Loucy (cell line): Measurements from ENCODE around the gene GSG1L.

Experiments used
- H2AFZ ChIP-seq: fragments of 200-600 bp; sonication (generic); 2 replicates; pipeline ENCODE4 v1.6.0; 2016; ENCODE audit warnings: antibody characterized with exemption, mild to moderate bottlenecking, low read length, moderate library complexity
- H3F3A ChIP-seq: fragments of 200-600 bp; 2 replicates; pipeline ENCODE4 v1.6.0; 2016; ENCODE audit warnings: antibody characterized with exemption, low read depth, mild to moderate bottlenecking
- H3K27me3 ChIP-seq: fragments of 200-600 bp; sonication (generic); 2 replicates; pipeline ENCODE4 v1.6.1; 2014; ENCODE audit warnings: low read length, mild to moderate bottlenecking; ENCODE audit not compliant: insufficient read depth, poor library complexity, severe bottlenecking
- H3K36me3 ChIP-seq: fragments of 200-600 bp; sonication (generic); 2 replicates; pipeline ENCODE4 v1.6.1; 2016; ENCODE audit warnings: low read length; ENCODE audit not compliant: insufficient read depth
- H3K4me1 ChIP-seq: fragments of 200-600 bp; sonication (generic); 2 replicates; pipeline ENCODE4 v1.5.1; 2014; ENCODE audit warnings: low read length, mild to moderate bottlenecking; ENCODE audit not compliant: insufficient read depth, poor library complexity, severe bottlenecking
- H3K4me2 ChIP-seq: fragments of 200-600 bp; sonication (generic); 2 replicates; pipeline ENCODE4 v1.6.0; 2014; ENCODE audit warnings: antibody characterized with exemption, low read length, low read depth, mild to moderate bottlenecking; ENCODE audit not compliant: poor library complexity, severe bottlenecking
- H3K4me3 ChIP-seq: fragments of 200-600 bp; sonication (generic); 2 replicates; pipeline ENCODE4 v1.5.1; 2014; ENCODE audit warnings: low read length, mild to moderate bottlenecking, mixed read lengths; ENCODE audit not compliant: poor library complexity, severe bottlenecking
- H3K79me2 ChIP-seq: fragments of 200-600 bp; sonication (generic); 2 replicates; pipeline ENCODE4 v1.6.1; 2014; ENCODE audit warnings: low read length; ENCODE audit not compliant: insufficient read depth
- H3K9ac ChIP-seq: fragments of 200-600 bp; sonication (generic); 2 replicates; pipeline ENCODE4 v1.6.0; 2014; ENCODE audit warnings: mild to moderate bottlenecking, low read depth, low read length, moderate library complexity; ENCODE audit not compliant: poor library complexity, severe bottlenecking
- H3K9me2 ChIP-seq: fragments of 200-600 bp; sonication (generic); replicated peaks from 2 replicates; pipeline ENCODE4 v1.6.1; 2016; ENCODE audit warnings: low read depth, low read length, mixed read lengths
- H3K9me3 ChIP-seq: fragments of 200-600 bp; sonication (generic); 2 replicates; pipeline ENCODE4 v1.6.1; 2014; ENCODE audit warnings: mild to moderate bottlenecking, antibody characterized with exemption, low read length, low read depth; ENCODE audit not compliant: insufficient read depth
- H4K20me1 ChIP-seq: fragments of 200-600 bp; sonication (generic); 2 replicates; pipeline ENCODE4 v1.6.0; 2014; ENCODE audit warnings: antibody characterized with exemption, low read length, mild to moderate bottlenecking; ENCODE audit not compliant: insufficient read depth, poor library complexity, severe bottlenecking
- CTCF ChIP-seq: fragments of 200-600 bp; sonication (generic); conservative IDR thresholded peaks from 2 replicates; pipeline ENCODE4 v1.5.1; 2014; ENCODE audit warnings: mild to moderate bottlenecking, antibody characterized with exemption, low read length
- EZH2phosphoT487 ChIP-seq: fragments of 200-600 bp; IDR thresholded peaks from 2 replicates; pipeline ENCODE4 v1.6.1; 2018; ENCODE audit warnings: antibody characterized with exemption, mild to moderate bottlenecking, moderate library complexity, borderline replicate concordance

GSG1L gene

GRCh38 chr16:28001642-28002041, 61.9 kb downstream of the GSG1L start:
- H3F3A ChIP-seq, result no peaks in the 10 kb centered on the region
- no peaks in the 10 kb centered on the region for H3K79me2 ChIP-seq
- no peaks in the 10 kb centered on the region for H3K4me1 ChIP-seq
- no peaks in the 10 kb centered on the region for H4K20me1 ChIP-seq
- H3K4me3 ChIP-seq, result no peak overlapping the region
- H3K9me3 ChIP-seq, result no peaks in the 10 kb centered on the region
- no peak overlapping the region for H3K4me2 ChIP-seq
- H3K27me3 ChIP-seq, result no peaks in the 10 kb centered on the region
- no peaks in the 10 kb centered on the region for H3K9me2 ChIP-seq
- H3K9ac ChIP-seq, result no peak overlapping the region
- TF ChIP-seq CTCF (no peak), EZH2phosphoT487 (no peak)
- H2AFZ ChIP-seq, result no peak overlapping the region
- H3K36me3 ChIP-seq, result no peaks in the 10 kb centered on the region

- H3K9me2 ChIP-seq, result no peaks in the 10 kb centered on the region
- no peak overlapping the region for H3K4me3 ChIP-seq
- TF ChIP-seq CTCF (no peak), EZH2phosphoT487 (no peak)
- no peaks in the 10 kb centered on the region for H3K9me3 ChIP-seq
- no peak overlapping the region for H2AFZ ChIP-seq
- H3K36me3 ChIP-seq, result no peaks in the 10 kb centered on the region
- H3K4me1 ChIP-seq, result no peaks in the 10 kb centered on the region
- H3K27me3 ChIP-seq, result no peaks in the 10 kb centered on the region
- H4K20me1 ChIP-seq, result no peaks in the 10 kb centered on the region
- no peaks in the 10 kb centered on the region for H3F3A ChIP-seq
- no peaks in the 10 kb centered on the region for H3K79me2 ChIP-seq
- no peak overlapping the region for H3K9ac ChIP-seq
- no peak overlapping the region for H3K4me2 ChIP-seq
Measured at GRCh38 chr16:28001184-28001583, 62.3 kb downstream of the GSG1L start.

GRCh38 chr16:28000314-28001169, 63.0 kb downstream of the GSG1L start:
- no peaks in the 10 kb centered on the region for H3K9me3 ChIP-seq
- H3K27me3 ChIP-seq, result no peaks in the 10 kb centered on the region
- H4K20me1 ChIP-seq, result no peaks in the 10 kb centered on the region
- H3F3A ChIP-seq, result no peaks in the 10 kb centered on the region
- no peak overlapping the region for H2AFZ ChIP-seq
- no peaks in the 10 kb centered on the region for H3K9me2 ChIP-seq
- H3K79me2 ChIP-seq, result no peaks in the 10 kb centered on the region
- H3K4me3 ChIP-seq, result no peak overlapping the region
- no peaks in the 10 kb centered on the region for H3K36me3 ChIP-seq
- no peak overlapping the region for H3K4me2 ChIP-seq
- H3K4me1 ChIP-seq, result no peaks in the 10 kb centered on the region
- H3K9ac ChIP-seq, result no peak overlapping the region
- no peak for TF ChIP-seq EZH2phosphoT487
- TF ChIP-seq CTCF, result no peak
